HUES64 (cell line): Measurements from ENCODE around the gene UBE2J1.
"Not testable (repeated sequence)": the region's sequence is repeated elsewhere in the genome, so short reads cannot be mapped to it uniquely, and the experiment has no call there.

ENCODE experiments used
- H3K27ac ChIP-seq: 2 replicates; pipeline ENCODE4 v1.7.0; 2013; ENCODE audit warnings: low read depth, low read length, inconsistent platforms
- H3K27me3 ChIP-seq: 2 replicates; pipeline ENCODE4 v1.6.1; 2013; ENCODE audit warnings: mild to moderate bottlenecking, low read length; ENCODE audit not compliant: insufficient read depth
- H3K36me3 ChIP-seq: 2 replicates; pipeline ENCODE4 v1.6.1; 2013; ENCODE audit warnings: mild to moderate bottlenecking, low read length; ENCODE audit not compliant: insufficient read depth
- H3K4me1 ChIP-seq: 2 replicates; pipeline ENCODE4 v1.6.1; 2013; ENCODE audit warnings: mild to moderate bottlenecking, low read length, moderate library complexity; ENCODE audit not compliant: insufficient read depth
- H3K4me3 ChIP-seq: 2 replicates; pipeline ENCODE4 v1.5.1; 2013; ENCODE audit warnings: mild to moderate bottlenecking, low read length, moderate library complexity
- H3K9ac ChIP-seq: 2 replicates; pipeline ENCODE4 v1.6.1; 2013; ENCODE audit warnings: mild to moderate bottlenecking, low read depth, low read length
- H3K9me3 ChIP-seq: 2 replicates; pipeline ENCODE4 v1.6.1; 2013; ENCODE audit warnings: low read depth, low read length; ENCODE audit not compliant: insufficient read depth
- WGBS: fragments of 150-250, 120-280 bp; methylation state at CpG from one replicate; pipeline ENCODE4 v1.1.7; 2013; ENCODE audit warnings: missing lambda C conversion rate; 5-methylcytosine and 5-hydroxymethylcytosine counted together

Gene UBE2J1

DNA sequence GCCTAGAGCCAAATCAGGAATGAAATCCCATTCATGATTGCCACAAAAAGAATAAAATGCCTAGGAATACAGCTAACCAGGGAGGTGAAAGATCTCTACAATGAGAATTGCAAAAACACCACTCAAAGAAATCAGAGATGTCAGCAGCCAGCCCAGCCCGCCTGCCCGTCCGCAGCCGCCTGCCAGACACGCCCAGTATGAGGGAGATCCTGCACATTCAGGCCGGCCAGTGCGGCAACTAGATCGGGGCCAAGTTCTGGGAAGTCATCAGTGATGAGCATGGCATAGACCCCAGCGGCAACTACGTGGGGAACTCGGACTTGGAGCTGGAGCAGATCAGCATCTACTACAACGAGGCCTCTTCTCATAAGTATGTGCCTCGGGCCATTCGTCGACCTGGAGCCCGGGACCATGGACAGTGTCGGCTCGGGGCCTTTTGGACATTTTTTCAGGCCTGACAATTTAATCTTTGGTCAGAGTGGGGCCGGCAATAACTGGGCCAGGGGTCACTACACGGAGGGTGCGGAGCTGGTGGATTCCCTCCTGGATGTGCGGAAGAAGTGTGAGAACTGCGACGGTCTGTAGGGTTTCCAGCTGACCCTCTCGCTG, 50.8 kb downstream of the UBE2J1 start:
- no peak overlapping the region for H3K27ac ChIP-seq
- no peak overlapping the region for H3K4me3 ChIP-seq
- no peaks in the 10 kb centered on the region for H3K36me3 ChIP-seq
- H3K9me3 ChIP-seq: no peaks in the 10 kb centered on the region
- 0 out of 2 replicates have a peak, but pooled peaks cover 4% of the 10 kb centered on the region for H3K4me1 ChIP-seq
- H3K27me3 ChIP-seq: no peaks in the 10 kb centered on the region
- H3K9ac ChIP-seq: no peak overlapping the region
- WGBS: 95% methylated on average over 25 of the region's 25 CpGs

DNA sequence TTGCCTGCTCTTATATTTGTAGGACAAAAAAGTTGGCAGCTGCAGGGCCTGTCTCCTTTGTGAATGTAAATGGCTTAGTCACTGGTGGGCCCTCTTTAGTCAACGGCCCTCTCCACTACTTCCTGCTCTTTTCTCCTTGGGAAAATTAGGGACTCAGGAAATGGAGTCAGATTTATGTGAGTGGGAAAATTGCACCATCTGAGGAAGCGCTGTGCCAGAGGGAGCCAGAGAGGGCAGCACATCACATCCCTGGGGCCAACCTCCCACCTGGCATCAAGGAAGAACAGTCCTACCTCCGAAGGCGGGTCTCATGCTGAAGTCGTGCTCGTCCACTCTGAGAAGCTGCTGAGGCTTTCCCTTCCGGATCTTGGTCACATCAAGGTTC, 53.1 kb downstream of the UBE2J1 start:
- 88% methylated on average over 6 of the region's 7 CpGs for WGBS
- Histone ChIP-seq H3K9ac (no peak overlapping the region), H3K4me3 (no peak overlapping the region), H3K27me3 (no peaks in the 10 kb centered on the region), H3K4me1 (0 out of 2 replicates have a peak, but pooled peaks cover 4% of the 10 kb centered on the region), H3K36me3 (no peaks in the 10 kb centered on the region), H3K27ac (no peak overlapping the region), H3K9me3 (no peaks in the 10 kb centered on the region)

GRCh38 chr6:89298680-89299465, 53.6 kb downstream of the UBE2J1 start:
- no peaks in the 10 kb centered on the region for H3K27me3 ChIP-seq
- WGBS: 84% methylated on average over 4 of the region's 4 CpGs
- H3K9ac ChIP-seq: no peak overlapping the region
- no peaks in the 10 kb centered on the region for H3K36me3 ChIP-seq
- H3K27ac ChIP-seq: no peak overlapping the region
- 0 out of 2 replicates have a peak, but pooled peaks cover 4% of the 10 kb centered on the region for H3K4me1 ChIP-seq
- no peak overlapping the region for H3K4me3 ChIP-seq
- no peaks in the 10 kb centered on the region for H3K9me3 ChIP-seq

DNA sequence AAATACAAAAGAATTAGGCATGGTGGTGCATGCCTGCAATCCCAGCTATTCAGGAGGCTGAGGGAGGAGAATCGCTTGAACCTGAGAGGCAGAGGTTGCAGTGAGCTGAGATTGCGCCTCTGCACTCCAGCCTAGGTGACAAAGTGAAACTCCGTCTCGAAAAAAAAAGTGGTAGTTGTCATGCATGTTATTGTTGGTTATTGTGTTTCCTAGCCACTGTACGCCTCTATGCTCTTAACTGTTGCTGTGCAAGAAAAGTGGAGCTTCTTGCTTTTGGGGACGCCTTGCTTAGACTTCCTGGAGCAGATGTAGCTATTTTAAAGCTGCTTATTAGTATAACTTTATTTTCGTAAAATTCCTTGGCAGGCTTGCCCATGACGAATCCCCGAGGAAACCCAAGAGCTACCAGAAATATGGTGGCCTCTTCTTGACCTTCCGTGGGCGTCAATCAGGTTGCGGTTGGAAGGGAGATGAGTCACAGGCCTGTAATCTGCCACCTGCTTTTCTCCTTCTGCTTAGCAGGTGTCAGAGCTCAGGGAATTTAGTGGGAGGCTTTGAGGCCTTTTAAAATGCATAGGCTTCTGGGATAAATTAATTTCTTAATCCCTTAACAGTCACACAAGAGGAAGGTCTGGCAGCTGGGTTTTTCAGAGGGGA, 54.7 kb downstream of the UBE2J1 start:
- Histone ChIP-seq H3K36me3 (no peaks in the 10 kb centered on the region), H3K27me3 (no peaks in the 10 kb centered on the region), H3K9ac (no peak overlapping the region), H3K27ac (no peak overlapping the region), H3K4me3 (no peak overlapping the region), H3K9me3 (no peaks in the 10 kb centered on the region), H3K4me1 (0 out of 2 replicates have a peak, but pooled peaks cover 4% of the 10 kb centered on the region)
- 73% methylated on average over 12 of the region's 12 CpGs for WGBS

DNA sequence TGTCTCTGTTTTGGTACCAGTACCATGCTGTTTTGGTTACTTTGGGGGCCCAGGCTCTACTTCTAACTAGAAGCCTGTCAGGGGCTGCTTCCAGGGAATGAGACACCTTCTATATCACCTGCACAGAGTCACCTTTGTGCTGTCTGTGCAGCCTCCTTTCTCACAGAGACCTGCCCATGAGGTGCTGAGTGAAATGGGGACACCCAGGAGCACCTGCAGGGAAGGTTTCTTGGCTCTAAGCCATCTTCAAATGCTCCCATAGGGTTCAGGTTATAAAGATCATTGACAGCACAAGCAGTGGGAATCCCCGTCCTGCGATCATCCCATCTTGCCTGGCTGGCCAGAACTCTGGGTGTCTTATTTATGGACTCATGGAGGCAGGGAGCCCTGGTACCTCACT, 56.5 kb downstream of the UBE2J1 start:
- no peaks in the 10 kb centered on the region for H3K9me3 ChIP-seq
- no peak overlapping the region for H3K27ac ChIP-seq
- no peaks in the 10 kb centered on the region for H3K36me3 ChIP-seq
- 0 out of 2 replicates have a peak, but pooled peaks cover 4% of the 10 kb centered on the region for H3K4me1 ChIP-seq
- H3K4me3 ChIP-seq: no peak overlapping the region
- 100% methylated on average over 2 of the region's 2 CpGs for WGBS
- H3K27me3 ChIP-seq: no peaks in the 10 kb centered on the region
- H3K9ac ChIP-seq: no peak overlapping the region

GRCh38 chr6:89295116-89295515, 57.4 kb downstream of the UBE2J1 start:
- H3K9ac ChIP-seq, H3K36me3 ChIP-seq, H3K27ac ChIP-seq, H3K27me3 ChIP-seq, H3K9me3 ChIP-seq, H3K4me3 ChIP-seq, H3K4me1 ChIP-seq: not testable (repeated sequence)
- WGBS: no CpG with 5 or more reads among the region's 1 CpG

- H3K9me3 ChIP-seq: no peaks in the 10 kb centered on the region
- H3K4me1 ChIP-seq: 0 out of 2 replicates have a peak, but pooled peaks cover 2% of the 10 kb centered on the region
- no peak overlapping the region for H3K27ac ChIP-seq
- H3K36me3 ChIP-seq: no peaks in the 10 kb centered on the region
- no peaks in the 10 kb centered on the region for H3K27me3 ChIP-seq
- H3K9ac ChIP-seq: no peak overlapping the region
- WGBS: 88% methylated on average over 11 of the region's 11 CpGs
- no peak overlapping the region for H3K4me3 ChIP-seq
These were observed 61.2 kb downstream of the UBE2J1 start for GRCh38 chr6:89291256-89291819.

DNA sequence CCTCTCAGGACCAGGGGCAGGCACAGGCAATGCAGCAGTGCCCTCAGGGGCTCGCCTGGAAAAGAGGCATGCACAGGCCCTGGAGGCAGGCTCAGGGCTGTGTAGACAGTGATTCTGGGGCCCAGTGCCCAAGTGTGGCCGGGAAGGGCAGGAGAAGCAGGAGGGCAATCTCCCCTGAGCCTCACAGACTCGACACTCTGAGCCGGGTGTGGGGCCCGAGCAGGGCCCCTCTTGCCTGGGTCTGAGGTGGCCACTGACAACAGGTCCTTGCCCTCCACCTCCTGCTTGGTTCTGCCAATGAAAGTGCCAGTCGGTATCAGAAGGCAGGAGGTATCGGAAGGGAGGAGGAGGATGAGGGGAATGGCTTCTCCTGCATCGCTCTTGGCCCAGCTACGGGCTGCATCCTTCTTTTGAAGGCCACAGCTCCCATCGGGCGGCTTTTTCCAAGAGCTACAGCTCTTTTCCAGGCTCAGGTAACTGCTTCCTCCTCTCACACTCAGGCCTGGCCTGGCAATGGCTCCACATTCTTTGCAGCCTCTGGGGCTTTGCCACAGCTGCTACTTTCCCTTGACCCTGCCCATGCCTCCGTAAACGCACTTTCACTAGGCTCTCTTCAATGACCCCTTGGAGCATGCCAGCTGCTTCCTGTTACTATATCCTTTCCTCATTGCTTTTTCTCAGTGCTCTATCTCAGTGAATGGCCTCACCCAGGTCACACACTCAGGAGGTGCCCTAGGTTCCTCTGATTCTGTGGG, 61.9 kb downstream of the UBE2J1 start:
- Histone ChIP-seq H3K9me3 (no peaks in the 10 kb centered on the region), H3K4me1 (0 out of 2 replicates have a peak, but pooled peaks cover 5% of the 10 kb centered on the region), H3K36me3 (no peaks in the 10 kb centered on the region), H3K9ac (no peak overlapping the region), H3K27me3 (no peaks in the 10 kb centered on the region), H3K27ac (no peak overlapping the region), H3K4me3 (no peak overlapping the region)
- WGBS: 93% methylated on average over 13 of the region's 13 CpGs

DNA sequence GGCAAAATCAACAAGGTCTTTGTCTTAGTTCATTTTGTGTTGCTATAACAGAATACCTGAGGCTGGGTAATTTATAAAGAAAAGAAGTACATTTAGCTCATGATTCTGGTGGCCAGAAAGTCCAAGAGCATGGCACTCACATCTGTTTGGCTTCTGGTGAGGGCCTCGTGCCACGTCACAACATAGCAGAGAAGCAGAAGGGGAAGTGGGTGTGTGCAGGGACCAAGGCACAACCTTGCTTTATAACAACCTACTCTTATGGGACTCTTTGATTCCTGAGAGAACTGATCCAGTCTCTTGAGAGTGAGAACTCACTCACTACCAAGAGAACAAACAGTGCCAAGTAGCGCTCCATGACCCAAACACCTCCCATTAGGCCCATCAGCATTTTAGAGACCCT, 62.8 kb downstream of the UBE2J1 start:
- Histone ChIP-seq H3K27ac (no peak overlapping the region), H3K4me1 (0 out of 2 replicates have a peak, but pooled peaks cover 7% of the 10 kb centered on the region), H3K9me3 (no peaks in the 10 kb centered on the region), H3K36me3 (no peaks in the 10 kb centered on the region), H3K4me3 (no peak overlapping the region), H3K9ac (no peak overlapping the region), H3K27me3 (no peaks in the 10 kb centered on the region)
- WGBS: 90% methylated on average over 3 of the region's 3 CpGs

DNA sequence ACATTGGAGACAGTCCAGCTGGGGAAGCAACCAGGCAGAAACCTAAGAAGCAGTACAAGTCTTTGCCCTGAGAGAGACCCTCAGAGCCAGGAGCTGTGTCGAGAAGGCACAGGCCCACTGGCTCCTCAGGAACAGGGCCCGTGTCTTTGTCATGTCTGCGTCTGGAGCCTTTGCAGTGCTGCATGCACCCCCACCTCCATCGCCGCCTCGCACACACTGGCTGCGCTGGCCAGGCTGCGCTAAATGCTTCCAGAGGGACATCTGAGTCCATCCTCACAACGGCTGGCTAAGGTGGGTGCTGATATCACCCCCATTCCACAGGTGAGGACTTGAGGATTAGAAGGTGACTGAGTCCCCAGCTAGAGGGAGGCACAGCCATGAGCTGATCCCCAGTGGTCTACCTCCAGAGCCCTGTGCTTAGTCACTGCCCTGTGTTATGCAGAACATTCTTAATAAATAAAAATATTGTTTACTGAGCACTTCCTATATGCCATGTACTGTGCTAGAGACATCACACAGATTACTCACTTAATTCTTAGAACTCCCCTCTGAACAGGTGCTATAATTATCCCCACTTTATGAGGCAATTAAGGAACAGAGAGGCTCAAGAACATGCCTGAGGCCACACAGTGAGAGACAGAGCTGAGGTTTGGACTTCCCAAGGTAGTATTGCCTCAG, 65.0 kb downstream of the UBE2J1 start:
- no peak overlapping the region for H3K9ac ChIP-seq
- H3K27me3 ChIP-seq: no peaks in the 10 kb centered on the region
- H3K4me3 ChIP-seq: no peak overlapping the region
- H3K27ac ChIP-seq: no peak overlapping the region
- 0 out of 2 replicates have a peak, but pooled peaks cover 7% of the 10 kb centered on the region for H3K4me1 ChIP-seq
- H3K9me3 ChIP-seq: no peaks in the 10 kb centered on the region
- no peaks in the 10 kb centered on the region for H3K36me3 ChIP-seq
- 92% methylated on average over 9 of the region's 9 CpGs for WGBS
